GM12891 (cell line): ENCODE data around the gene MLXIP.

Experiments used
- POLR2A ChIP-seq: IDR thresholded peaks from 2 replicates; pipeline ENCODE4 v1.6.1; 2011; ENCODE audit warnings: low read depth, low read length, control low read depth
- POLR2AphosphoS5 ChIP-seq: IDR thresholded peaks from 2 replicates; pipeline ENCODE4 v1.6.1; 2011; ENCODE audit warnings: low read depth, low read length, control low read depth

DNA sequence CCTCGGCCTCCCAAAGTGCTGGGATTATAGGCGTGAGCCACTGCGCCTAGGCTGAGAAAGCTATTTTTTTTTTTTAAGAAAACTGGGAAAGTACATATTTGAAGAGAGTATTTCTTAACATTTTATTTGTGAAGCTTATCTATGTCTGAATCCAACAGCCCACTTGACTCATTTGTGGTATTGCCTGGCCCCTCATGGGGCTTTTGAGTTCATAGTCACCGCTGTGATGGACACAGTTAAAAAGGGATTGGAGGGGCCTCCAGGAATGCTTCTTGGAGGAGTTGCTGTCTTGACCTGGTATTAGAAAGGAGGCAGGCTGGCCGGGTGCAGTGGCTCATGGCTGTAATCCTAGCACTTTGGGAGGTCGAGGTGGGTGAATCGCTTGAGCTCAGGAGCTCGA lies 30.4 kb upstream of the MLXIP start:
- TF ChIP-seq POLR2A (no peak), POLR2AphosphoS5 (no peak)
